SK-N-MC (cell line): ENCODE results near the gene EPAS1.

ENCODE experiments used
- EZH2 ChIP-seq: fragments of 200-600 bp; sonication (generic); IDR thresholded peaks from one replicate; pipeline ENCODE4 v1.6.1; 2017; ENCODE audit warnings: antibody characterized with exemption
- FOXP2 ChIP-seq: optimal IDR thresholded peaks from 2 replicates; pipeline ENCODE3; 2011; ENCODE audit warnings: mild to moderate bottlenecking, moderate library complexity; ENCODE audit not compliant: insufficient read depth; ENCODE audit errors: extremely low read length, control extremely low read depth
- POLR2AphosphoS5 ChIP-seq: IDR thresholded peaks from 2 replicates; pipeline ENCODE4 v1.6.1; 2012; ENCODE audit warnings: mild to moderate bottlenecking, low read depth, low read length, borderline replicate concordance

GRCh38 chr2:46281939-46282338 lies 15.3 kb upstream of the EPAS1 start:
- TF ChIP-seq POLR2AphosphoS5 (no peak), EZH2 (no peak), FOXP2 (no peak)
